ENCODE measurements around the gene RNF10. TPM values are rescaled to one million over a fixed set of nuclear protein-coding genes. Genes with fewer than 3 reads are reported as not detected.
A peak's percentile ranks its signal among the peaks of the same experiment; 100 is the strongest.

The RNF10 gene
- total and polyA plus RNA-seq, 9 of the 15 experiments (the other 6 are each of a cell fraction or from before 2014, with no cell fraction given): 43.0 to 139 (median 80.1) TPM

DNA sequence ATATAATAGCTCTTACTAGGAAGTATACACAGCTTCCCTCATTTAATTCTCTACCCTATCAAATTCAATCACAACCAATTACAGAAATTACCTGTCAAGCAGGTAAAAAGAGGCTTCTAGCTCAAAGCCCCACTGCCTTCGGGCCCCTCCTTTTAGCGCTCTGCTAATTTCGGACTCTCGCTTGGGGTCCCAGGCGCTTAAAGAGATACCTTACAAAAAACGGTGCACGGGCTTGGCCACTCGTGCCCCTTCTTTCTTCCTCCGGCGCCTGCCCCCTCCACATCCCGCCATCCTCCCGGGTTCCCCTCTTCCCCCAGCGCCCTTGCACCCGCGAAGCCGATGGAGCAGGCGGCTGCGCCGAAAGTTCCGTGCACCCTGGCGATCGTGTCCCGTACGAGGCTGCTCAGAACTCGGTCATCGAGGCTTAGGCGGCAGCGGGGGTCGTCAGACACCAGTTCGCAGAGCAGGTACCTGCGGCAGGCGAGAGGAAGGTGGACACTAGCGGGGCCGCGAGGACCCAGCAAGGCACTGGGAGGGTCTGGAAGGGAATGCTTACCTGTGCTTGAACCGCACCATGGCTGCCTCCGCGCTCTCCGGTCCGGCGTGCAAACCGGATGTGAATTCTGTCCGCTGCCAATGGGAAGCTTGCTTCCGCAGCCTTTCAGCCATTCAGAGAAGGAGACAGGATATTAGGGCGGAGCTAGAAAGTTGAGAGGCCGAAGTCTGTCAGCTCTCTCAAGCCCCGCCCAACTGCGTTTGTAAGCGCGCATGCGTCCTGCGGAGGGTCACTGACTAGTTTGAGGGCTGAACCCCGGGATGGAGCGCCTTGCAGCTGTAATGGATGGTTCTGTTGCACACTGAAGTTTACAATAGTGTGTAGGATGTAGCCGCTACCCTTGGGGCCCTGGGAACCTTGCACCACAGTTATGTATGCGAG lies 46.9 kb downstream of the RNF10 start, which contains the start of gene POP5 (continued):
- TF ChIP-seq, protein P1, sequence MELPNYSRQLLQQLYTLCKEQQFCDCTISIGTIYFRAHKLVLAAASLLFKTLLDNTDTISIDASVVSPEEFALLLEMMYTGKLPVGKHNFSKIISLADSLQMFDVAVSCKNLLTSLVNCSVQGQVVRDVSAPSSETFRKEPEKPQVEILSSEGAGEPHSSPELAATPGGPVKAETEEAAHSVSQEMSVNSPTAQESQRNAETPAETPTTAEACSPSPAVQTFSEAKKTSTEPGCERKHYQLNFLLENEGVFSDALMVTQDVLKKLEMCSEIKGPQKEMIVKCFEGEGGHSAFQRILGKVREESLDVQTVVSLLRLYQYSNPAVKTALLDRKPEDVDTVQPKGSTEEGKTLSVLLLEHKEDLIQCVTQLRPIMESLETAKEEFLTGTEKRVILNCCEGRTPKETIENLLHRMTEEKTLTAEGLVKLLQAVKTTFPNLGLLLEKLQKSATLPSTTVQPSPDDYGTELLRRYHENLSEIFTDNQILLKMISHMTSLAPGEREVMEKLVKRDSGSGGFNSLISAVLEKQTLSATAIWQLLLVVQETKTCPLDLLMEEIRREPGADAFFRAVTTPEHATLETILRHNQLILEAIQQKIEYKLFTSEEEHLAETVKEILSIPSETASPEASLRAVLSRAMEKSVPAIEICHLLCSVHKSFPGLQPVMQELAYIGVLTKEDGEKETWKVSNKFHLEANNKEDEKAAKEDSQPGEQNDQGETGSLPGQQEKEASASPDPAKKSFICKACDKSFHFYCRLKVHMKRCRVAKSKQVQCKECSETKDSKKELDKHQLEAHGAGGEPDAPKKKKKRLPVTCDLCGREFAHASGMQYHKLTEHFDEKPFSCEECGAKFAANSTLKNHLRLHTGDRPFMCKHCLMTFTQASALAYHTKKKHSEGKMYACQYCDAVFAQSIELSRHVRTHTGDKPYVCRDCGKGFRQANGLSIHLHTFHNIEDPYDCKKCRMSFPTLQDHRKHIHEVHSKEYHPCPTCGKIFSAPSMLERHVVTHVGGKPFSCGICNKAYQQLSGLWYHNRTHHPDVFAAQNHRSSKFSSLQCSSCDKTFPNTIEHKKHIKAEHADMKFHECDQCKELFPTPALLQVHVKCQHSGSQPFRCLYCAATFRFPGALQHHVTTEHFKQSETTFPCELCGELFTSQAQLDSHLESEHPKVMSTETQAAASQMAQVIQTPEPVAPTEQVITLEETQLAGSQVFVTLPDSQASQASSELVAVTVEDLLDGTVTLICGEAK (IDR thresholded peaks at IDR 0.05): peak; percentile 90
- TF ChIP-seq, protein P1 (CRISPR knock-in tag; IDR thresholded peaks at IDR 0.05): no peak
- TF ChIP-seq, protein P2, sequence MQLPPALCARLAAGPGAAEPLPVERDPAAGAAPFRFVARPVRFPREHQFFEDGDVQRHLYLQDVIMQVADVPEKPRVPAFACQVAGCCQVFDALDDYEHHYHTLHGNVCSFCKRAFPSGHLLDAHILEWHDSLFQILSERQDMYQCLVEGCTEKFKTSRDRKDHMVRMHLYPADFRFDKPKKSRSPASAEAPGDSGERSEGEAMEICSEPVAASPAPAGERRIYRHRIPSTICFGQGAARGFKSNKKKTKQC (CRISPR knock-in tag; IDR thresholded peaks at IDR 0.05): 0 out of 2 replicates have a peak, but pooled peaks have one; percentile 49
- TF ChIP-seq, protein P3, sequence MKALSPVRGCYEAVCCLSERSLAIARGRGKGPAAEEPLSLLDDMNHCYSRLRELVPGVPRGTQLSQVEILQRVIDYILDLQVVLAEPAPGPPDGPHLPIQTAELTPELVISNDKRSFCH (CRISPR knock-in tag; IDR thresholded peaks at IDR 0.05): no peak
- TF ChIP-seq, protein P3 (tag; IDR thresholded peaks at IDR 0.05): peak; percentile 60; the same call in 1 of the 2 replicates
- peak in 2 of 3 experiments; percentile 80 to 87 for TF ChIP-seq YY1 (IDR thresholded peaks at IDR 0.05; ENCODE audit: borderline replicate concordance in 1 of 3, control insufficient read depth in 1 of 3, extremely low read depth in 1 of 3, insufficient read depth in 3 of 3, insufficient read length in 1 of 3, insufficient replicate concordance in 2 of 3, low read depth in 1 of 3, low read length in 2 of 3)
- TF ChIP-seq, protein P4, sequence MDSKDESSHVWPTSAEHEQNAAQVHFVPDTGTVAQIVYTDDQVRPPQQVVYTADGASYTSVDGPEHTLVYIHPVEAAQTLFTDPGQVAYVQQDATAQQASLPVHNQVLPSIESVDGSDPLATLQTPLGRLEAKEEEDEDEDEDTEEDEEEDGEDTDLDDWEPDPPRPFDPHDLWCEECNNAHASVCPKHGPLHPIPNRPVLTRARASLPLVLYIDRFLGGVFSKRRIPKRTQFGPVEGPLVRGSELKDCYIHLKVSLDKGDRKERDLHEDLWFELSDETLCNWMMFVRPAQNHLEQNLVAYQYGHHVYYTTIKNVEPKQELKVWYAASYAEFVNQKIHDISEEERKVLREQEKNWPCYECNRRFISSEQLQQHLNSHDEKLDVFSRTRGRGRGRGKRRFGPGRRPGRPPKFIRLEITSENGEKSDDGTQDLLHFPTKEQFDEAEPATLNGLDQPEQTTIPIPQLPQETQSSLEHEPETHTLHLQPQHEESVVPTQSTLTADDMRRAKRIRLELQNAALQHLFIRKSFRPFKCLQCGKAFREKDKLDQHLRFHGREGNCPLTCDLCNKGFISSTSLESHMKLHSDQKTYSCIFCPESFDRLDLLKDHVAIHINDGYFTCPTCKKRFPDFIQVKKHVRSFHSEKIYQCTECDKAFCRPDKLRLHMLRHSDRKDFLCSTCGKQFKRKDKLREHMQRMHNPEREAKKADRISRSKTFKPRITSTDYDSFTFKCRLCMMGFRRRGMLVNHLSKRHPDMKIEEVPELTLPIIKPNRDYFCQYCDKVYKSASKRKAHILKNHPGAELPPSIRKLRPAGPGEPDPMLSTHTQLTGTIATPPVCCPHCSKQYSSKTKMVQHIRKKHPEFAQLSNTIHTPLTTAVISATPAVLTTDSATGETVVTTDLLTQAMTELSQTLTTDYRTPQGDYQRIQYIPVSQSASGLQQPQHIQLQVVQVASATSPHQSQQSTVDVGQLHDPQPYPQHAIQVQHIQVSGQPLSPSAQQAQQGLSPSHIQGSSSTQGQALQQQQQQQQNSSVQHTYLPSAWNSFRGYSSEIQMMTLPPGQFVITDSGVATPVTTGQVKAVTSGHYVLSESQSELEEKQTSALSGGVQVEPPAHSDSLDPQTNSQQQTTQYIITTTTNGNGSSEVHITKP (IDR thresholded peaks at IDR 0.05; ENCODE audit: partially characterized antibody): peak; percentile 19
- TF ChIP-seq MEIS2 (IDR thresholded peaks at IDR 0.05; ENCODE audit: partially characterized antibody): peak; percentile 79
- TF ChIP-seq NR2C2 (CRISPR knock-in tag; IDR thresholded peaks at IDR 0.05): peak; percentile 85
- peak; percentile 98 for TF ChIP-seq NR2C2 (tag; IDR thresholded peaks at IDR 0.05)

Data from K562 (cell line).